Peyer's patch (tissue), 4 donors: ENCODE measurements around the gene KRTAP9-9.

Experiments
- POLR2A ChIP-seq, 2 donors: fragments of 450-650 bp; IDR thresholded peaks; one replicate each; pipeline ENCODE4 v1.5.1; 2017; ENCODE audit warnings: antibody characterized with exemption in 2 of 2, mild to moderate bottlenecking in 2 of 2, moderate library complexity in 2 of 2
- TF ChIP-seq, protein P1 (sequence below), 6 experiments: fragments of 450-650 bp in 4 of 6; fragments of 200-600 bp in 2 of 6; sonication (generic) in 1 of 6; IDR thresholded peaks; one replicate each; pipeline ENCODE4 v1.5.1; 2017 to 2019; ENCODE audit warnings: antibody characterized with exemption in 6 of 6, mild to moderate bottlenecking in 3 of 6, moderate library complexity in 1 of 6

DNA sequence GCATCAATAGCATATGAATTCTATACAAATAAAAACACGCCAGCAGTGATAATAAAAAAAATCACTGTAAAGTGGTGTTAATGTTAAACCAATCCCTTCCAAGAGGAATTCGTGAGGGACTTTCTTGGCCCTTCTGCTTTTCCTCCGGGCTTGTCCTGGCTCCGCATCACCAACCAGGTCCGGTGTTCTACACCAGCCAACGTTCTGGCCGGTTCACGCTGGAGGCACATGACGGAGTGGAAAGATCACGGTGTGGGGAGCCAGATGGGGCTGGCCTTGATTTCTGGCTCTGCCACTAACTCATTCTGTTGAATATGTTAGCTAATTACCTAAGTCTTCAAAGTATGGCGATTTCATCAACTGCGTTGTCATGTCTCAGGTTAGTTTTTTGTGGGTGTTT, 48.9 kb downstream of the KRTAP9-9 start:
- TF ChIP-seq, protein P1, sequence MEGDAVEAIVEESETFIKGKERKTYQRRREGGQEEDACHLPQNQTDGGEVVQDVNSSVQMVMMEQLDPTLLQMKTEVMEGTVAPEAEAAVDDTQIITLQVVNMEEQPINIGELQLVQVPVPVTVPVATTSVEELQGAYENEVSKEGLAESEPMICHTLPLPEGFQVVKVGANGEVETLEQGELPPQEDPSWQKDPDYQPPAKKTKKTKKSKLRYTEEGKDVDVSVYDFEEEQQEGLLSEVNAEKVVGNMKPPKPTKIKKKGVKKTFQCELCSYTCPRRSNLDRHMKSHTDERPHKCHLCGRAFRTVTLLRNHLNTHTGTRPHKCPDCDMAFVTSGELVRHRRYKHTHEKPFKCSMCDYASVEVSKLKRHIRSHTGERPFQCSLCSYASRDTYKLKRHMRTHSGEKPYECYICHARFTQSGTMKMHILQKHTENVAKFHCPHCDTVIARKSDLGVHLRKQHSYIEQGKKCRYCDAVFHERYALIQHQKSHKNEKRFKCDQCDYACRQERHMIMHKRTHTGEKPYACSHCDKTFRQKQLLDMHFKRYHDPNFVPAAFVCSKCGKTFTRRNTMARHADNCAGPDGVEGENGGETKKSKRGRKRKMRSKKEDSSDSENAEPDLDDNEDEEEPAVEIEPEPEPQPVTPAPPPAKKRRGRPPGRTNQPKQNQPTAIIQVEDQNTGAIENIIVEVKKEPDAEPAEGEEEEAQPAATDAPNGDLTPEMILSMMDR (IDR thresholded peaks at IDR 0.05) = no peak
- TF ChIP-seq POLR2A (IDR thresholded peaks at IDR 0.05) = no peak
